Measurements from ENCODE around the gene INTS12. TPM values are rescaled to one million over a fixed set of nuclear protein-coding genes. Genes with fewer than 3 reads are reported as not detected.

Gene INTS12
- total and polyA plus RNA-seq, 10 of the 15 experiments (the other 5 are each of a cell fraction or from before 2014, with no cell fraction given) = 24.2 to 52.4 (median 37.3) TPM

- peak; percentile 98; the same call in 1 of the 2 replicates for TF ChIP-seq RB1 (IDR thresholded peaks at IDR 0.05; ENCODE audit: borderline replicate concordance)
- TF ChIP-seq BCLAF1 (IDR thresholded peaks at IDR 0.05) = no peak
- TF ChIP-seq RELA (IDR thresholded peaks at IDR 0.05; ENCODE audit: borderline replicate concordance, partially characterized antibody) = peak; percentile 97
- peak; percentile 89 for TF ChIP-seq EED (IDR thresholded peaks at IDR 0.05; ENCODE audit: low read depth)
- TF ChIP-seq, protein P1, sequence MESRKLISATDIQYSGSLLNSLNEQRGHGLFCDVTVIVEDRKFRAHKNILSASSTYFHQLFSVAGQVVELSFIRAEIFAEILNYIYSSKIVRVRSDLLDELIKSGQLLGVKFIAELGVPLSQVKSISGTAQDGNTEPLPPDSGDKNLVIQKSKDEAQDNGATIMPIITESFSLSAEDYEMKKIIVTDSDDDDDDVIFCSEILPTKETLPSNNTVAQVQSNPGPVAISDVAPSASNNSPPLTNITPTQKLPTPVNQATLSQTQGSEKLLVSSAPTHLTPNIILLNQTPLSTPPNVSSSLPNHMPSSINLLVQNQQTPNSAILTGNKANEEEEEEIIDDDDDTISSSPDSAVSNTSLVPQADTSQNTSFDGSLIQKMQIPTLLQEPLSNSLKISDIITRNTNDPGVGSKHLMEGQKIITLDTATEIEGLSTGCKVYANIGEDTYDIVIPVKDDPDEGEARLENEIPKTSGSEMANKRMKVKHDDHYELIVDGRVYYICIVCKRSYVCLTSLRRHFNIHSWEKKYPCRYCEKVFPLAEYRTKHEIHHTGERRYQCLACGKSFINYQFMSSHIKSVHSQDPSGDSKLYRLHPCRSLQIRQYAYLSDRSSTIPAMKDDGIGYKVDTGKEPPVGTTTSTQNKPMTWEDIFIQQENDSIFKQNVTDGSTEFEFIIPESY (IDR thresholded peaks at IDR 0.05) = peak; percentile 67; the same call in 1 of the 2 replicates
- TF ChIP-seq BHLHE40 (IDR thresholded peaks at IDR 0.05; ENCODE audit: borderline replicate concordance in 1 of 2, low read depth in 2 of 2, low read length in 1 of 2) = peak; percentile 66 to 76
- TF ChIP-seq, protein P2, sequence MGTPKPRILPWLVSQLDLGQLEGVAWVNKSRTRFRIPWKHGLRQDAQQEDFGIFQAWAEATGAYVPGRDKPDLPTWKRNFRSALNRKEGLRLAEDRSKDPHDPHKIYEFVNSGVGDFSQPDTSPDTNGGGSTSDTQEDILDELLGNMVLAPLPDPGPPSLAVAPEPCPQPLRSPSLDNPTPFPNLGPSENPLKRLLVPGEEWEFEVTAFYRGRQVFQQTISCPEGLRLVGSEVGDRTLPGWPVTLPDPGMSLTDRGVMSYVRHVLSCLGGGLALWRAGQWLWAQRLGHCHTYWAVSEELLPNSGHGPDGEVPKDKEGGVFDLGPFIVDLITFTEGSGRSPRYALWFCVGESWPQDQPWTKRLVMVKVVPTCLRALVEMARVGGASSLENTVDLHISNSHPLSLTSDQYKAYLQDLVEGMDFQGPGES (IDR thresholded peaks at IDR 0.05) = peak; percentile 66; the same call in 1 of the 2 replicates
- TF ChIP-seq ZNF217 (IDR thresholded peaks at IDR 0.05) = peak; percentile 73; the same call in 1 of the 2 replicates
- TF ChIP-seq CUX1 (IDR thresholded peaks at IDR 0.05; ENCODE audit: insufficient replicate concordance, low read depth, low read length) = no peak
- TF ChIP-seq, protein P3, sequence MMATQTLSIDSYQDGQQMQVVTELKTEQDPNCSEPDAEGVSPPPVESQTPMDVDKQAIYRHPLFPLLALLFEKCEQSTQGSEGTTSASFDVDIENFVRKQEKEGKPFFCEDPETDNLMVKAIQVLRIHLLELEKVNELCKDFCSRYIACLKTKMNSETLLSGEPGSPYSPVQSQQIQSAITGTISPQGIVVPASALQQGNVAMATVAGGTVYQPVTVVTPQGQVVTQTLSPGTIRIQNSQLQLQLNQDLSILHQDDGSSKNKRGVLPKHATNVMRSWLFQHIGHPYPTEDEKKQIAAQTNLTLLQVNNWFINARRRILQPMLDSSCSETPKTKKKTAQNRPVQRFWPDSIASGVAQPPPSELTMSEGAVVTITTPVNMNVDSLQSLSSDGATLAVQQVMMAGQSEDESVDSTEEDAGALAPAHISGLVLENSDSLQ (IDR thresholded peaks at IDR 0.05) = peak; percentile 94
- peak; percentile 89; the same call in 1 of the 2 replicates for TF ChIP-seq ZBED1 (IDR thresholded peaks at IDR 0.05; ENCODE audit: borderline replicate concordance)
Observed at GRCh38 chr4:105708181-105709080, at the start of gene INTS12, which contains the start of gene GSTCD (continued).
